HUES6 (cell line): ENCODE results near the gene SCAF1.
A peak's percentile ranks its signal among the peaks of the same experiment; 100 is the strongest.

Source experiments
- H3K27ac ChIP-seq: 2 replicates; pipeline ENCODE4 v1.7.0; 2013; ENCODE audit warnings: low read depth, mild to moderate bottlenecking, low read length, inconsistent platforms
- H3K27me3 ChIP-seq: 2 replicates; pipeline ENCODE4 v1.6.1; 2013; ENCODE audit warnings: low read length; ENCODE audit not compliant: control insufficient read depth, insufficient read depth
- H3K36me3 ChIP-seq: 2 replicates; pipeline ENCODE4 v1.6.1; 2013; ENCODE audit warnings: low read length; ENCODE audit not compliant: control insufficient read depth, insufficient read depth
- H3K4me1 ChIP-seq: 2 replicates; pipeline ENCODE4 v1.6.1; 2013; ENCODE audit warnings: low read length; ENCODE audit not compliant: control insufficient read depth, insufficient read depth
- H3K4me3 ChIP-seq: 2 replicates; pipeline ENCODE4 v1.5.1; 2013; ENCODE audit warnings: low read depth, low read length
- H3K9ac ChIP-seq: one replicate; pipeline ENCODE4 v1.6.1; 2013; ENCODE audit warnings: mild to moderate bottlenecking, low read length
- H3K9me3 ChIP-seq: 2 replicates; pipeline ENCODE4 v1.6.1; 2013; ENCODE audit warnings: low read depth, low read length; ENCODE audit not compliant: control insufficient read depth, insufficient read depth

The SCAF1 gene

DNA sequence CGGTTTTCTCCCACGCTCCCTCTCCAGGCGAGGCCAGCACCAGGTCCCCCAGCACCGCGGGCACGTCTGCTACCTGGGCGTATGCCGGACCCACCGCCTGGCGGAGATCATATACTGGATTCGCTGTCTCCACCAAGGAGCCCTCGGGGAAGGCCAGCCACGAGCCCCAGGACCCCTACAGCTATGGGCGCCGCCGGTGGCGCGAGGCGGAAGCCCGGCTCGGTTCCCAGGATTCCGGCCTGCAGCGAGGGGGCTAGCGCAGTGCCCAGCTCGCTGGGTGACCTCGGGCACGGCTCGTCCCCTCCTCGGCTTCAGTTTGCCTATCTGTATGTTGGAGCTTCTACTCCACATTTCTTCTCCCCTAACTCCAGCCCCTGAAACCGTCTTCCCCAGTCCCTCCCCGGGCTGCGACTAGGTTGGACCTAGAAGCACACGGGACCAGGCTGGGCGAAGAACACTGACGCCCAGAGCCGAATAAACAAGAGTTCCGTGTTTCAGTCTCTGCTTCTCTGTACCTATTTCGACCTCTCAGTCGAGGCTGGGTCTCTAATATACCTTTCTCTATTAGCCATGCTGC, 48.2 kb downstream of the SCAF1 start:
- H3K9ac ChIP-seq: peak overlapping the region; percentile 70
- H3K4me1 ChIP-seq: peaks cover 13% of the 10 kb centered on the region
- H3K27ac ChIP-seq: no peak overlapping the region
- H3K27me3 ChIP-seq: no peaks in the 10 kb centered on the region
- no peaks in the 10 kb centered on the region for H3K9me3 ChIP-seq
- H3K36me3 ChIP-seq: peaks cover 35% of the 10 kb centered on the region
- peak overlapping the region; percentile 67 for H3K4me3 ChIP-seq

DNA sequence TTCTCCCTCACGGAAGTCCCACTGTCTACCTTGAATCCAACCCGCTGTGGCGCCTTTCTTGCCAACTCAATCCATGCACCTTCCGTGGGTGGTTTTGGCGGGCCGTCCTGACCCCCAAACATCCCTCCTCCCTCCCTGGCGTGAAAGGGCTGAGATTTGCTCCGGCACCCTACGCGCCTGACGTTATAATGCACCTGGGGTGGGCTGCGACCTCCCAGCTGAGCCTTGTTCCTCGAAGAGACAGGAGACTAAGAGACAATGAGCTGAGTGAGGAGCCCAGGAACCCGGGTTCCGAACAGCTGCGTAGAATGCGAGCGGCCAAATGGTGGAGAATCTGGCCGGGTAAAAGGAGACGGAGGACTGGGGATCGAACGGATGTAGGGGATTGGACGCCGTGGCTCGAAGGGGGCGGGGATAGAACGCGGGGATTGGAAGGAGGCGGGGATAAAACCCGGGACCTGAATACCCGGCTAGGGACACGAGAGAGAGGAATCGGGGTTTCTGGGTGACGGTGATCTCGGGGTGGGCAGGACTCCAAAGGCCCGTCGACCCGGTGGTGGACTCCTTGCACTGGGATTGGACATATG, 48.7 kb downstream of the SCAF1 start, which contains the start of gene CPT1C:
Gene CPT1C (plus strand): TSS at position 461 of the 587 bp plus-strand sequence. CDS start 1,137 bp downstream, outside the sequence.
- Histone ChIP-seq H3K27ac (no peak within 1 kb of the TSS), H3K9me3 (no peaks in the 10 kb centered on the region), H3K36me3 (peaks cover 29% of the 10 kb centered on the region), H3K4me1 (peaks cover 13% of the 10 kb centered on the region), H3K4me3 (peak within 1 kb of the TSS; percentile 67), H3K9ac (peak within 1 kb of the TSS; percentile 70), H3K27me3 (no peaks in the 10 kb centered on the region)

DNA sequence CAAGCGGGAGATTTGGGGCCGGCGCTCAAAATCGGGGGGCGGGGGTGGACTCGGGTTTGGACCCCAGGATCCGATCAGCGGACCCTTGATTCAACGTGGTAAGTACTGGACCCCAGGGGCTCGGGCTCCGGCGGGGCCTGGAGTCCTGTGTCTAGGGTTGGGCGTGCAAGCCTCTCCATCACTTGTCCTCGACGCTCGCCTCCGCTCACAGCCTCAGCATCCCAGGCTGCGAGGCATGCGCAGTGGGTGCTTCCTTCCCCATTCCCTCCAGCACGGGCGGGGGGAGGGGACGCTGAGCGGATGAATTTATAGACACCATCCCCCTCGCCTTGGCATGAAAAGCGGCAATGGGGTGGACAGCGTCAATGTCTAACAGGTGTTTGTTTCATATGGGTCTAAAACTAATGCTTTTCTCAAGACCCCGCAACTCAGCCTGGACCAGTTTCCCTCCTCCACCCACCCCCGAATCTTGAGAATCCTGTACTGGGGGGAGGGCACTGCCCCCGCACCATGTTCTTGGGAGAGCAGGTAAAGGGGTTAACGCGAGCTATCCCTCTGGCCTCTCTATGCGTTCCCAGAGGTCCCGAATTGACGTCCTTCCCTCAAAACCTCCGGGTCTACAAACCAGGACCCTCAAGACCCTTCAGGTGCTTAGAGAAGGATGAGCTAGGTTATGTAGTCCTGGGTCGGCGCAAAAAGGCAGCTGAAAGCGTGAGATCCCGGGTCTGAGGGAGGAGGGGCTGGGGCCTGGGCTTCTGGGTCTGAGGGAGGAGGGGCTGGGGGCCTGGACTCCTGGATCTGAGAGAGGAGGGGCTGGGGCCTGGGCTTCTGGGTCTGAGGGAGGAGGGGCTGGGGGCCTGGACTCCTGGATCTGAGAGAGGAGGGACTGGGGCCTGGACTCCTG, 49.5 kb downstream of the SCAF1 start:
- Histone ChIP-seq H3K4me1 (peaks cover 13% of the 10 kb centered on the region), H3K27me3 (no peaks in the 10 kb centered on the region), H3K9me3 (no peaks in the 10 kb centered on the region), H3K9ac (peak overlapping the region; percentile 70), H3K4me3 (peak overlapping the region; percentile 67), H3K27ac (no peak overlapping the region), H3K36me3 (peaks cover 23% of the 10 kb centered on the region)

DNA sequence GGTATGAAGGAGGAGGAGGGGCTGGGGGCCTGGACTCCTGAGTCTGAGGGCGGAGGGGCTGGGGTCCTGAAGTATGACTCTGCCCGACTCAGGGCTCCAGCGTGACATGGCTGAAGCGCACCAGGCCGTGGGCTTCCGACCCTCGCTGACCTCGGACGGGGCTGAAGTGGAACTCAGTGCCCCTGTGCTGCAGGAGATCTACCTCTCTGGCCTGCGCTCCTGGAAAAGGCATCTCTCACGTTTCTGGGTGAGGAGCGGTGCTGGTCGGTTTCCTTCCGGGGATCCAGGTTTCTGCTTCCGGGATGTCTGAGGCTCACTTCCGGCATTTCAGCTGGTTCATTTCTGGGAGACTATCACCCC, 50.1 kb downstream of the SCAF1 start:
- Histone ChIP-seq H3K9ac (no peak overlapping the region), H3K36me3 (peaks cover 19% of the 10 kb centered on the region), H3K27me3 (no peaks in the 10 kb centered on the region), H3K4me3 (no peak overlapping the region), H3K4me1 (peaks cover 13% of the 10 kb centered on the region), H3K27ac (no peak overlapping the region), H3K9me3 (no peaks in the 10 kb centered on the region)

DNA sequence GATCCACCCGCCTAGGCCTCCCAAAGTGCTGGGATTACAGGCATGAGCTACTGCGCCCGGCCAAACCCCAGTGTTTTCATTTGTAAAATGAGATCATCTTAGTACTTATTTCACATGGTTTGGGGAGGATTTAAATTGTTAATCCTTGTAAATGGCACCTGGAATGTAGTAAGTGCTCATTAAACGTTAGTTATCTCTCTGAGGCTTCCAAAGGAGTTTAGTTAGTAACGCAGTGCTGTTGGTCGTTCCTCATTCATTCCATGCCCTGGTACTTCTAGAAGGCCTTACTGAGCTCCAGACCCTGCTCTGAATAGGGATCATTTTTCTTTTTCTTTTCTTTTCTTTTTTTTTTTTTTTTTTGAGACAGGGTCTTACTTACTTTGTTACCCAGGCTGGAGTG, 54.1 kb downstream of the SCAF1 start:
- Histone ChIP-seq H3K4me3 (no peak overlapping the region), H3K4me1 (peaks cover 11% of the 10 kb centered on the region; the same call in 1 of the 2 replicates), H3K27me3 (peaks cover 8% of the 10 kb centered on the region; the same call in 1 of the 2 replicates), H3K9ac (no peak overlapping the region), H3K27ac (no peak overlapping the region), H3K36me3 (0 out of 2 replicates have a peak, but pooled peaks cover 2% of the 10 kb centered on the region), H3K9me3 (no peaks in the 10 kb centered on the region)

DNA sequence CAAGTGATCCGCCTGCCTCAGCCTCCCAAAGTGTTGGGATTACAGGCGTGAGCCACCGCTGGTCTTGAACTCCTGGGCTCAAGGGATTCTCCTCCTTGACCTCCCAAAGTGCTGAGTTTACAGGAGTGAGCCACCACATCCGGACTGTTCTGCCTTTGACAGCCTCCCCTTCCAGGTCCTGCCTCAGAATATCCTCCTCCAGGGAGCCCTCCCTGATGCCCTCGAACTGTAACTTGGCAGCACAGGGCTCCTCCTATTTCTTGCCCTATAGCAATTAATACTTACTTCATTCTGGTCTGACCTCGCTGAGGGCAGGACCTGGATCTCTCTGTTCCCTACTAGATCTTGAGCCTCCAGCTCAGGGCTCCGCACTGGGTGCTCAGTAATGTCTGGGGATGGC, 54.9 kb downstream of the SCAF1 start:
- H3K27ac ChIP-seq: no peak overlapping the region
- peaks cover 9% of the 10 kb centered on the region; the same call in 1 of the 2 replicates for H3K4me1 ChIP-seq

DNA sequence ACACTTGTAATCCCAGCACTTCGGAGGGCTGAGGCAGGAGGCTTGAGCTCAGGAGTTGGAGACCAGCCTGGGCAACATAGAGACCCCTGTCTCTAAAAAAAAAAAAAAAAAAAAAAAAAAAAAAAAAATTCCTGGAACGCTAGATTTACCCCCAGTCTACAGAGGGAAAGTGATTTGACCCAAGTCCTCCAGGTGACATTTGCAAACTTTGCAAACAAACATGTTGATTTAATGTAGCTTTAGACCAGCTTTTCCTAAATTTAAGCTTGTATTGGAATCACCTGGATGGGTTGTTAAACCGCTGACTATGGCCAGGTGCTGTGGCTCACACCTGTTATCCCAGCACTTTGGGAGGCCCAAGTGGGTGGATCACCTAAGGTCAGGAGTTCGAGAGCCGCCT, 57.4 kb downstream of the SCAF1 start:
- H3K27ac ChIP-seq: no peak overlapping the region
- peaks cover 12% of the 10 kb centered on the region; the same call in 1 of the 2 replicates for H3K27me3 ChIP-seq
- H3K9me3 ChIP-seq: no peaks in the 10 kb centered on the region
- 0 out of 2 replicates have a peak, but pooled peaks cover 2% of the 10 kb centered on the region for H3K36me3 ChIP-seq
- H3K9ac ChIP-seq: no peak overlapping the region
- peaks cover 9% of the 10 kb centered on the region; the same call in 1 of the 2 replicates for H3K4me1 ChIP-seq
- H3K4me3 ChIP-seq: no peak overlapping the region

More for the DNA sequence above, 54.9 kb downstream of the SCAF1 start:
- H3K36me3 ChIP-seq: 0 out of 2 replicates have a peak, but pooled peaks cover 2% of the 10 kb centered on the region
- no peak overlapping the region for H3K9ac ChIP-seq
- H3K4me3 ChIP-seq: no peak overlapping the region
- no peaks in the 10 kb centered on the region for H3K9me3 ChIP-seq
- H3K27me3 ChIP-seq: peaks cover 12% of the 10 kb centered on the region; the same call in 1 of the 2 replicates

DNA sequence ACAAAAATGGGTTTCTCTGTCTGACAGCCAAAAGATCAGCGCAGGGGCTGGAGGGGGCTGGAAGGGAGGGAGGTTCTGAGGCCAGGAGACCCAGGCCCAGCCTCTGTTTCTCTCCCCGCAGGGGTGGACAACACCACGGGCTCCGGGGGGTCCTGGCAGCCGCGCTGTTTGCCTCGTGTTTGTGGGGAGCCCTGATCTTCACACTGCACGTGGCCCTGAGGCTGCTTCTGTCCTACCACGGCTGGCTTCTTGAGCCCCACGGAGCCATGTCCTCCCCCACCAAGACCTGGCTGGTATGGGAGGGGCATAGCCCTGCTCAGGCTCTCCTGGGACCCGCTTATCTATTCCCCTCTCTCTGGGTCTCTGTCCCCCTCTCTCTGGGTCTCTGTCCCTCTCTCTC, 58.6 kb downstream of the SCAF1 start:
- Histone ChIP-seq H3K9ac (no peak overlapping the region), H3K27me3 (peaks cover 12% of the 10 kb centered on the region; the same call in 1 of the 2 replicates), H3K9me3 (no peaks in the 10 kb centered on the region), H3K4me3 (no peak overlapping the region), H3K27ac (no peak overlapping the region), H3K36me3 (peaks cover 8% of the 10 kb centered on the region; the same call in 1 of the 2 replicates), H3K4me1 (peaks cover 9% of the 10 kb centered on the region; the same call in 1 of the 2 replicates)

DNA sequence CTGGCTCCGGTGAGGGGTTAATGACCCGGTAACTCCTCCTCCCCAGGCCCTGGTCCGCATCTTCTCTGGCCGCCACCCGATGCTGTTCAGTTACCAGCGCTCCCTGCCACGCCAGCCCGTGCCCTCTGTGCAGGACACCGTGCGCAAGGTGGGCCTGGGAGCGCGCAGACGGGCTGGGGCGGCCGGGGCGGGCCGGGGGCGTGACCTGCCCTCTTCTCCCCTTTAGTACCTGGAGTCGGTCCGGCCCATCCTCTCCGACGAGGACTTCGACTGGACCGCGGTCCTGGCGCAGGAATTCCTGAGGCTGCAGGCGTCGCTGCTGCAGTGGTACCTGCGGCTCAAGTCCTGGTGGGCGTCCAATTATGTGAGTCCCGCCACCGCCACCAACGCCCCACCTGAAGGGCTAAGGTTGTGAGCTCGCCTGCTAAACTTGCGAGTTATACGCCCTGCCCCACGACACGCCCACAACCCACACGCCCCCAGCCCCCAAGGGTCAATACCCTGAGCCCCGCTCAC, 59.3 kb downstream of the SCAF1 start:
- Histone ChIP-seq H3K4me1 (peaks cover 9% of the 10 kb centered on the region; the same call in 1 of the 2 replicates), H3K9ac (no peak overlapping the region), H3K27ac (no peak overlapping the region), H3K27me3 (peaks cover 12% of the 10 kb centered on the region; the same call in 1 of the 2 replicates), H3K36me3 (peaks cover 14% of the 10 kb centered on the region; the same call in 1 of the 2 replicates), H3K9me3 (no peaks in the 10 kb centered on the region), H3K4me3 (peak overlapping the region; percentile 42)

DNA sequence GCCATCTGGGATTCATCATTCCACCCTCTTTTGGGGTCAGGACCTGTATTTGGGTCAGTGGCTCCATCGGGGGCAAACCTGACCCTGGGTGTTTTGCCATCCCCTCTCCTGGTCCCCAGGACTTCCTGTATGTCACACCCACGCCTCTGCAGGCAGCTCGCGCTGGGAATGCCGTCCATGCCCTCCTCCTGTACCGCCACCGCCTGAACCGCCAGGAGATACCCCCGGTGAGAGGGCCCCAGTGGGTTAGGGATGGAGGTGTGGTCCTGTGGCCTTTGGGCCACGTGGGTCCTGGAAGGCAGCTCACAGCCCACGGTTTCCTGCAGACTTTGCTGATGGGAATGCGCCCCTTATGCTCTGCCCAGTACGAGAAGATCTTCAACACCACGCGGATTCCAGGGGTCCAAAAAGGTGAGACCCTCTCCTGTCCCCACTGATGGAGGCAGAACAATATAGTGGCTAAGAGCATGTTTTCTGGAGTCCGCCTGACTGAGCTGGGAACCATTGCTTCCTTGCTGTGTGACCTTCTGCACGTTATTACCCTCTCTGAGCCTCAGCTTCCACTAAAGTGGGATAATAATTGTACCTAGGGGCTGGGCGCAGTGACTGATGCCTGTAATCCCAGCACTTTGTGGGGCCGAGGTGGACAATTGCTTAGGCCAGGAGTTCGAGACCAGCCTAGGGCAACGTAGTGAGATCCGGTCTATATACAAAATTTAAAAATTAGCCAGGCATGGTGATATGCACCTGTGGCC, 63.1 kb downstream of the SCAF1 start:
- H3K4me3 ChIP-seq: no peak overlapping the region
- peaks cover 13% of the 10 kb centered on the region for H3K36me3 ChIP-seq
- peaks cover 12% of the 10 kb centered on the region; the same call in 1 of the 2 replicates for H3K27me3 ChIP-seq
- H3K4me1 ChIP-seq: peaks cover 9% of the 10 kb centered on the region; the same call in 1 of the 2 replicates
- no peak overlapping the region for H3K9ac ChIP-seq
- H3K9me3 ChIP-seq: no peaks in the 10 kb centered on the region
- H3K27ac ChIP-seq: no peak overlapping the region
